ENCODE results near the gene PCNX3. TPM values are rescaled to one million over a fixed set of nuclear protein-coding genes. Genes with fewer than 3 reads are reported as not detected.
A peak's percentile ranks its signal among the peaks of the same experiment; 100 is the strongest.

Gene PCNX3
- total and polyA plus RNA-seq, 2 of the 4 experiments (the other 2 are of a cell fraction) = 5.6 to 33.2 TPM

- H4K20me1 ChIP-seq (ENCODE audit: insufficient read depth, low read length) = peaks cover 3% of the 10 kb centered on the region
- no peaks in the 10 kb centered on the region for H3K9me3 ChIP-seq (ENCODE audit: control insufficient read depth, insufficient read depth, low read length)
- H2BK15ac ChIP-seq (ENCODE audit: low read depth, low read length) = no peak overlapping the region
- CTCF ChIA-PET = no interaction called here
- DNase-seq (no peak), ATAC-seq (ENCODE audit: low read depth) (no peak)
- no peaks in the 10 kb centered on the region for H3K27me3 ChIP-seq (ENCODE audit: control insufficient read depth, insufficient read depth, low read length)
- H2AK5ac ChIP-seq (ENCODE audit: low read depth, low read length) = no peak overlapping the region
- H3K56ac ChIP-seq (ENCODE audit: extremely low read depth, insufficient read depth, low read length) = no peak overlapping the region
- intact Hi-C loops (cut with micrococcal nuclease) = no loop called here
- no peak overlapping the region for H3K18ac ChIP-seq (ENCODE audit: low read depth, low read length)
- no TSS peak for BruUV-seq (replicated peaks)
- no peak overlapping the region for H2BK20ac ChIP-seq (ENCODE audit: low read depth, low read length)
- H3K4me2 ChIP-seq (ENCODE audit: low read depth, low read length) = no peak overlapping the region
- in situ Hi-C loops (cut with MboI; ENCODE audit: low sequenced_read_pairs) = no loop called here
- peaks cover 16 to 20% of the 10 kb centered on the region in 2 experiments; a peak in 3 of 4 replicates for H3K79me1 ChIP-seq (ENCODE audit: low read depth in 1 of 2, low read length in 2 of 2)
- no peak for TF ChIP-seq CTCF (conservative IDR thresholded peaks at IDR 0.05; ENCODE audit: low read depth, low read length)
- no peak for TF ChIP-seq USF2 (IDR thresholded peaks at IDR 0.05; ENCODE audit: low read depth, low read length)
- TF ChIP-seq, protein P1, sequence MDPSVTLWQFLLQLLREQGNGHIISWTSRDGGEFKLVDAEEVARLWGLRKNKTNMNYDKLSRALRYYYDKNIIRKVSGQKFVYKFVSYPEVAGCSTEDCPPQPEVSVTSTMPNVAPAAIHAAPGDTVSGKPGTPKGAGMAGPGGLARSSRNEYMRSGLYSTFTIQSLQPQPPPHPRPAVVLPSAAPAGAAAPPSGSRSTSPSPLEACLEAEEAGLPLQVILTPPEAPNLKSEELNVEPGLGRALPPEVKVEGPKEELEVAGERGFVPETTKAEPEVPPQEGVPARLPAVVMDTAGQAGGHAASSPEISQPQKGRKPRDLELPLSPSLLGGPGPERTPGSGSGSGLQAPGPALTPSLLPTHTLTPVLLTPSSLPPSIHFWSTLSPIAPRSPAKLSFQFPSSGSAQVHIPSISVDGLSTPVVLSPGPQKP (IDR thresholded peaks at IDR 0.05; ENCODE audit: borderline replicate concordance, low read depth, low read length) = no peak
- TF ChIP-seq RFX5 (IDR thresholded peaks at IDR 0.05; ENCODE audit: low read depth, low read length) = no peak
- no peak for TF ChIP-seq SMC3 (IDR thresholded peaks at IDR 0.05; ENCODE audit: low read depth, low read length)
- TF ChIP-seq CEBPB (IDR thresholded peaks at IDR 0.05; ENCODE audit: low read depth, low read length) = no peak
- no peak for TF ChIP-seq FOS (IDR thresholded peaks at IDR 0.05; ENCODE audit: low read depth, low read length)
- no peak for TF ChIP-seq RAD21 (IDR thresholded peaks at IDR 0.05; ENCODE audit: low read length)
- TF ChIP-seq MAFK (IDR thresholded peaks at IDR 0.05; ENCODE audit: low read depth, low read length) = no peak
- no peak for TF ChIP-seq RCOR1 (IDR thresholded peaks at IDR 0.05; ENCODE audit: insufficient replicate concordance, low read length)
- TF ChIP-seq MAZ (IDR thresholded peaks at IDR 0.05; ENCODE audit: borderline replicate concordance, low read depth, low read length) = no peak
- no peak for TF ChIP-seq POLR2A (IDR thresholded peaks at IDR 0.05; ENCODE audit: low read depth, low read length)
- H3K36me3 ChIP-seq (ENCODE audit: control insufficient read depth, insufficient read depth, low read length) = peaks cover 88% of the 10 kb centered on the region
- no peak overlapping the region for H3K27ac ChIP-seq (ENCODE audit: insufficient read depth, low read length)
- POLR2A ChIA-PET (ENCODE audit: unreplicated experiment) = no interaction called here
- H2BK5ac ChIP-seq (ENCODE audit: low read depth, low read length, poor library complexity, severe bottlenecking) = no peak overlapping the region
- 100% methylated on average over 4 of the region's 25 CpGs; no CpG with 5 or more reads in 1 of the 2 experiments for WGBS, 2 experiments (ENCODE audit: extremely low coverage in 2 of 2, insufficient read length in 1 of 2)
- no peak overlapping the region for H3K9ac ChIP-seq (ENCODE audit: low read depth, low read length)
- no peak overlapping the region for H2BK120ac ChIP-seq (ENCODE audit: low read depth, low read length)
- no peaks in the 10 kb centered on the region for H3K9me1 ChIP-seq (ENCODE audit: insufficient read depth, low read length)
- H2AK9ac ChIP-seq (replicated peaks; ENCODE audit: low read depth, low read length, poor library complexity) = peak overlapping the region; percentile 62
- peak overlapping the region; percentile 32 for H2AFZ ChIP-seq (replicated peaks; ENCODE audit: low read length, poor library complexity)
- H3K4ac ChIP-seq (ENCODE audit: low read depth, low read length) = no peak overlapping the region
- H3K4me3 ChIP-seq (ENCODE audit: insufficient read depth, low read depth, low read length) = no peak overlapping the region
- dilution Hi-C loops (cut with HindIII; ENCODE audit: low sequenced_read_pairs, unreplicated experiment) = no loop called here
- no peak overlapping the region for H4K8ac ChIP-seq (ENCODE audit: low read depth in 2 of 2, low read length in 2 of 2)
- no peaks in the 10 kb centered on the region for H3K4me1 ChIP-seq (ENCODE audit: control insufficient read depth, insufficient read depth, low read length)
- no peak overlapping the region for H3K14ac ChIP-seq (replicated peaks; ENCODE audit: low read depth, low read length)
- H3K23ac ChIP-seq (ENCODE audit: low read depth, low read length) = no peak overlapping the region
- H4K5ac ChIP-seq (ENCODE audit: low read depth, low read length) = no peak overlapping the region
- no peak overlapping the region for H4K91ac ChIP-seq (ENCODE audit: insufficient read depth, low read depth, low read length)
Observed at GRCh38 chr11:65623852-65624616, 8.5 kb downstream of the PCNX3 start.
